Right atrium auricular region (tissue), 2 donors: ENCODE results near the gene VPS18. TPM values are rescaled to one million over a fixed set of nuclear protein-coding genes. Genes with fewer than 3 reads are reported as not detected.
A peak's percentile ranks its signal among the peaks of the same experiment; 100 is the strongest.

Experiments used
- DNase-seq: peaks from one replicate; pipeline ENCODE4 v3.0.0-alpha.2; 2019; ENCODE audit warnings: low spot score
- H3K27ac ChIP-seq, 2 donors: fragments of 200-600 bp; sonication (generic); 1 replicate in 1 of 2; 2 replicates in 1 of 2; pipeline ENCODE4 v1.5.1; 2016 to 2019
- H3K27me3 ChIP-seq, 2 donors: fragments of 200-600 bp; sonication (generic); one replicate each; pipeline versions ENCODE4 v1.5.1 to v1.6.0; 2017 to 2019
- H3K36me3 ChIP-seq: fragments of 200-600 bp; sonication (generic); one replicate; pipeline ENCODE4 v1.5.1; 2016
- H3K4me1 ChIP-seq, 2 donors: fragments of 200-600 bp; sonication (generic); one replicate each; pipeline versions ENCODE4 v1.5.1 to v1.6.0; 2017 to 2019
- H3K4me3 ChIP-seq, 2 donors: fragments of 200-600 bp; sonication (generic); 1 replicate in 1 of 2; 2 replicates in 1 of 2; pipeline ENCODE4 v1.5.1; 2017 to 2019; ENCODE audit warnings: mild to moderate bottlenecking in 1 of 2, moderate library complexity in 1 of 2
- H3K9me3 ChIP-seq, 2 donors: fragments of 200-600 bp; sonication (generic); one replicate each; pipeline ENCODE4 v1.5.1; 2019
- CTCF ChIP-seq, 2 donors: fragments of 200-600 bp; sonication (generic); IDR thresholded peaks; one replicate each; pipeline ENCODE4 v1.5.1; 2019; ENCODE audit warnings: antibody characterized with exemption in 2 of 2
- total RNA-seq, 2 donors: library from RNA; depleted of rRNA; stranded (reverse); fragments of >200 nt; gene quantifications; one replicate each; pipeline ENCODE4 v1.1.0, GENCODE V29; 2016

VPS18 gene
- total RNA-seq, 2 donors from 2014 or later, result 18.1 to 26.1 TPM

GRCh38 chr15:40854161-40854560 lies 40.1 kb upstream of the VPS18 start:
- H3K9me3 ChIP-seq, result no peaks in the 10 kb centered on the region
- peaks cover 0 to 6% of the 10 kb centered on the region in 2 donors for H3K4me1 ChIP-seq
- H3K36me3 ChIP-seq, result no peaks in the 10 kb centered on the region
- H3K4me3 ChIP-seq, result no peak overlapping the region
- no peak for TF ChIP-seq CTCF (IDR thresholded peaks at IDR 0.05)
- H3K27ac ChIP-seq, result no peak overlapping the region
- no peak for DNase-seq
- H3K27me3 ChIP-seq, result no peaks in the 10 kb centered on the region

- Histone ChIP-seq H3K27me3 (no peaks in the 10 kb centered on the region), H3K4me1 (peaks cover 0 to 6% of the 10 kb centered on the region in 2 donors), H3K9me3 (no peaks in the 10 kb centered on the region), H3K4me3 (no peak overlapping the region), H3K36me3 (no peaks in the 10 kb centered on the region), H3K27ac (no peak overlapping the region)
- no peak for TF ChIP-seq CTCF (IDR thresholded peaks at IDR 0.05)
- no peak for DNase-seq
These were observed 38.5 kb upstream of the VPS18 start for GRCh38 chr15:40855706-40856234.

- Histone ChIP-seq H3K27me3 (no peaks in the 10 kb centered on the region), H3K4me1 (peaks cover 0 to 6% of the 10 kb centered on the region in 2 donors), H3K9me3 (no peaks in the 10 kb centered on the region), H3K4me3 (no peak overlapping the region), H3K27ac (no peak overlapping the region), H3K36me3 (no peaks in the 10 kb centered on the region)
- TF ChIP-seq CTCF (IDR thresholded peaks at IDR 0.05), result no peak
- no peak for DNase-seq
These were observed 37.5 kb upstream of the VPS18 start for GRCh38 chr15:40856746-40857145.

GRCh38 chr15:40857601-40858341 lies 36.5 kb upstream of the VPS18 start:
- H3K27me3 ChIP-seq, result no peaks in the 10 kb centered on the region
- H3K4me3 ChIP-seq, result no peak overlapping the region
- no peaks in the 10 kb centered on the region for H3K9me3 ChIP-seq
- peak; percentile 94 to 96 for TF ChIP-seq CTCF (IDR thresholded peaks at IDR 0.05)
- no peaks in the 10 kb centered on the region for H3K36me3 ChIP-seq
- no peak overlapping the region for H3K27ac ChIP-seq
- H3K4me1 ChIP-seq, result peaks cover 0 to 6% of the 10 kb centered on the region in 2 donors
- peak; percentile 76 for DNase-seq

GRCh38 chr15:40858706-40859105 lies 35.5 kb upstream of the VPS18 start:
- TF ChIP-seq CTCF (IDR thresholded peaks at IDR 0.05), result no peak
- no peak for DNase-seq
- Histone ChIP-seq H3K36me3 (no peaks in the 10 kb centered on the region), H3K4me3 (no peak overlapping the region), H3K27me3 (no peaks in the 10 kb centered on the region), H3K27ac (no peak overlapping the region), H3K4me1 (peaks cover 0 to 6% of the 10 kb centered on the region in 2 donors), H3K9me3 (no peaks in the 10 kb centered on the region)
